HuH-7.5 (cell line): Measurements from ENCODE around the gene BANF1.
A peak's percentile ranks its signal among the peaks of the same experiment; 100 is the strongest.

Source experiments
- DNase-seq: peaks from one replicate; pipeline ENCODE4 v3.0.0; 2011; ENCODE audit warnings: low spot score

The BANF1 gene

DNA sequence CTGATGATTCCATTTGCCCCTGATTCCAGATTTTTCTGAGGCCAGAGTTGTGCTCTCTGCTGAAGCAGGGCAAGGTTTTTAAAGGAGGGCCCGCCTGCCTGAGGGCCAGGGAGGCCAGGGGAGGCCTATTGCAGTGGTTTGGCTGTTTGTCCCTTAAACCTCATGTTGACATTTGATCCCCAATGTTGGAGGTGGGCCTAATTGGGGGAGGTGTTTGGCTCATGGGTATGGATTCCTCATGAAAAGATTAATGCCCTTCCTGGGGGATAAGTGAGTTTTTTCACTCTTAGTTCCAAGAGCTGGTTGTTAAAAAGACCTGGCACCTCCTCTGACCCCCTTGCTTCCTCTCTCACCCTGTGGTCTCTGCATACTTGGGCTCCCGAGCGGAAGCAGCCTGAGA is 37.5 kb downstream of the BANF1 start:
- no peak for DNase-seq

- DNase-seq: no peak
Observed at GRCh38 chr11:66042227-66042995, 40.1 kb downstream of the BANF1 start.

DNA sequence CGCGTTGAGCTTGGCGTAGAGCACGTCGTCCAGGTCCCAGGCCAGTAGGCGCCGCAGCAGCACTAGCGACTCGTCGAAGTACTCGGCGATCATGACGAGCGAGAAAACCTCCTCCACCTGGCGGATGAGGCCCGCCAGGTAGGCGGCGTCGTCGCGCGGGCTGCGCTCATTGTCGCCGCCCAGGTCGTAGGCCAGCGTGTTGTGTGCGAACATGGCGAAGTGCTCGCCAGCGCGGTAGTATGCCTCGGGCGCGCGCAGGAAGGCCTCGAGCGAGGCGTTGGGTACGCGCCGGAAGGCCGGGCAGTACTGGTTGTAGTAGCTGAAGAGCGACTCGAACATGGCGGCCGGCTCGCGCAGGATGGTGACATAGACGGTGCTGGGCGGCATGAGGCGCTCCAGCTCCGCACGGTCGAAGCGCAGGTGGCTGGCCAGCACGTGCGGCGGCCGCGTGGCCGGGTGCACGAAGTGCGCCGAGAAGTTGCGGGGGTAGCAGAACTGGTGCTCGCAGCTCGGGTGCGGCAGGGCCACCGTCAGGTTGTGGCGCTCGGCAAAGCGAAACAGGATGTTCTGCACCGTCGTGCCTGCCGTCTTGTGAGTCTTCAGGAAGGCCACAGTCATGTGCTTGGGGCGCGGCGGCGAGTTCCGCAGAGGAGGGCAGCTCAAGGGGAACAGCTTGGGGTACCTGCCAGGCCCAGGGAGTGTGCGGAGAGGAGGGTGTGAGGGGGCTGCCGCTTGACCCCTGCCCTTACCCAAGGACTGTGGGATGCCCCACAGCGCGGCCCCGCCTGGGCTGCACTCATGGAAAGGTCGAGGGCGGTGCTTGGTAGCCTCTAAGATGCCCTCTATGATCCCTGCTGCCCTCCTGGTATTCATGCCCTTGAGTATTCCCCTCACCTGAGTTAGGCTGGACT is 40.9 kb downstream of the BANF1 start:
- DNase-seq: no peak

DNA sequence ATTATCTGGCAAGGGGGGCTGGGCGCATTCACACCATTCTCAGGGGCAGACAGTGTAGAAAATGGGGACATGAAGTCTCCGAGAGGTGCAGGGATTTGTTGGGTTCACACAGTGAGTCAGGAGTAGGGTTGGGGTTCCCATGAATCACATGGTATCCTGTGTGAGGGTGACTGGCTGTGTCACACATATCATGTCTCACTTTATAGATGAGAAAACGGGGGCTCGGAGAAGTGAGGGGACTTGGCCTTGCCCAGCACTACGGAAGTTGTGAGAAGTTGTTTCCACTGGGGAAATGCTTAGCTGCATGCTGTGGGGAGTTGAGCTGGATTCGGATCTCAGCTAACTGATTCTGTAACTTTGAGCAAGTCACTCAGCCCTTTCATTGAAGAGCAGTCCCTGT is 42.5 kb downstream of the BANF1 start:
- no peak for DNase-seq

DNA sequence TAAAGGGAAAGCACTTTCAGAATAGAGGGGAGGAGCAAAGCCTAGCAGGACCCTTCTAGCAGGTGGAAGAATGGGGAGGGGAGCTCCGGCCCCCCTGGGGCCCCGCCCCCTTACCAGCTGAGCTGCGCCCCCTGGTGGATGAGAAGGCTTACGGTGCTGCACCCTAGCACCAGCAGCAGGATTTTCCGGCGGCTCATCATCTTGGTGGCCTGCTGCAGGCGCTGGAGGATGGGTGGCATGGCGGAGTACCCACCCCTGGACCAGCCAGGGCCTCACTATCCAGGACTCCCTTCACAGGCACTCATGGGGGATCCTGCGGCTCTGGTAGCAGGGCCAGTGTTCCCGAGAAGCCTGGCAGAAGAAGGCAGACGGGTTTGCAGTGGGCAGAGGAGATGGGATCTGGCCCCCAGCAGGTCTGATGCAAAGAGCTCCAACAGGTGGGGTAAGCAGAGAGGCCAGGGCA is 42.9 kb downstream of the BANF1 start:
- peak; percentile 96 for DNase-seq

GRCh38 chr11:66046901-66047300 is 44.6 kb downstream of the BANF1 start:
- DNase-seq: no peak

- DNase-seq: no peak
Observed at GRCh38 chr11:66047541-66048365, 45.5 kb downstream of the BANF1 start.

DNA sequence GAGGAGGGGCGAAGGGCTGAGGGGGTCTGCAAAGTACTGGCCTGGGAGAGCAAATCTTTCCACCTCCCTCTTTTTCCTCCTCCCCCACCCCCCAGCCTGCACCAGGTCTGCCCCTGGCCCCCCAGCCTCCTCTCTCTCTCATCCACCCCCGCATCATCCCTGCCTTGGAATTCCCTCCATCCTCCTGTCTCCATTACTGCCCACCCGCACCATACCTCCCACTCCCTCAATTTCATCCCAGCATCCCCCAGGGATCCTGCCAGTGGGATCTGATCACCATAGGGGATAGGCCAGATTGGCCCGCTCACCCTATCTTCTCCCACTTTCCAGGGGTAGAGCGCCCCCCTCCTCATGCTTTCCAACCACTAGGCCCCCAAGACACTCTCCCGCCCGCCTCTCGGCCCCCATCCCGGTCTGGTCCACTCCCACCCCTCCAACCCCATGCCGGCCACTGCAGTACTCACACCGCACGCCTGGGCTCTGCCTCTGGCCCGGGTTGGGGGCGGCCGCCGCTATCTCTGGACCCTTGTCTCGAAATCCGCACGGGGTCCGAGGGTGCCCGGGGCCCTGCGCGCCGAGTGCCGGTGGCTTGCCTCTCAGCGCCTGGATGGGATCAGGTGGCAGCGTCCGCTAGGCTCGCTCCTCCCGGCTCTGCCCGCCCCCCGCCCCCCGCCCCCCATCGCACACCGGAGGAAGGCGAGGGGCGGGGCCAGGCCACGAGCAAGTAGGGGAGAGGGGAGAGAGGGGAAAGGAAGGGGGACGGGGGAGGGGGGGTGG is 46.4 kb downstream of the BANF1 start, which contains the start of gene GAL3ST3:
TSS of gene GAL3ST3 (minus strand) at position 615 of the 777 bp plus-strand sequence. CDS start 3,746 bp downstream, outside the sequence.
- no peak for DNase-seq

DNA sequence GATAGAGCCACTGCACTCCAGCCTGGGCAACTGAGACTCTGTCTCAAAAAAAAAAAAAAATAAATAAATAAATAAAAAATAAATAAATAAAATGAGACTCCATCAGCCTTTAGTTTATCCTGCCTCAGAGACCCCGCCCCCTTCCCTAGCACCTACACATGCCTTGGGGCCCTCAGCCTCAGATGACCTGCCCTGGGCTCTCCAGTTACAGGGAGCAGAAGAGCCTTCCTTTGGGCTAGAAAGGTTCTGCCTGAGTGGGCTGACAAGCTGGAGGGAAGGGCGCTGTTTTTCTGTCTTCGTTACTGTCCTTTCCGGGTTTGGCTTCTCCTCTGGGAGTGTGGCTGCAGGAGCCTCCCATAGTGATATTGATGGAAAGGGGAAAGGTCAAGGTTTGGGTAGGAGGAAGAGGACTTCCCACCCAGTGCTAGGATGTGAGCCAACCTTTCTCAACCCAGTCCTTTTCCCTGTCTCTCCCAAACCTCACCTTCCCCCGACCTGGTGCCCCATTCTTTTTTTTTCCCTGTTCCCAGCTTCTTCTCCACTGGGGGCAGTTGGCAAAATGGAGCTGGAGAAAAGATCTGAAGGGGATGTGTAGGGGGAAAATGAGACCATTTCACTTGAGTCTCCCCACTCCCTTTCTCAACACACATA is 48.4 kb downstream of the BANF1 start:
- DNase-seq: no peak

DNA sequence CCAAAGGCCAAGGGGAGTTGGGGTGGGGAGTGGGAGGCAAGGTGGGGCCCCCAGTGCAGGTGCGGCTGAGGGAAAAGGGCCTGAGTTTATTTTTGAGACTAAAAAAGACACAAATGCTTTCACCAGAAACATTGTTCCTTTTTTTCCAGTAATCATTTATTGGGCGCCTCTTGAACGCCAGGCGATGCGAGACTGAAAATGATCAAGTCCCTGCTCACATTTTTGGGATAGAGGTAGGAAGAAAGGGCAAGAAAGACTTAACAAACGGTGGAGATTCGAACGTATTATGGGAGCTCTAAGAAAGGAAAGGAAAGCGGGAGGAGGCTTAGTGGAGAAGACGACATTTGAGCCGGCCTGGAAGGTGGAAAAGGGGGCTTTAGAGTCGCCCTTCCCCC is 49.1 kb downstream of the BANF1 start:
- DNase-seq: no peak

DNA sequence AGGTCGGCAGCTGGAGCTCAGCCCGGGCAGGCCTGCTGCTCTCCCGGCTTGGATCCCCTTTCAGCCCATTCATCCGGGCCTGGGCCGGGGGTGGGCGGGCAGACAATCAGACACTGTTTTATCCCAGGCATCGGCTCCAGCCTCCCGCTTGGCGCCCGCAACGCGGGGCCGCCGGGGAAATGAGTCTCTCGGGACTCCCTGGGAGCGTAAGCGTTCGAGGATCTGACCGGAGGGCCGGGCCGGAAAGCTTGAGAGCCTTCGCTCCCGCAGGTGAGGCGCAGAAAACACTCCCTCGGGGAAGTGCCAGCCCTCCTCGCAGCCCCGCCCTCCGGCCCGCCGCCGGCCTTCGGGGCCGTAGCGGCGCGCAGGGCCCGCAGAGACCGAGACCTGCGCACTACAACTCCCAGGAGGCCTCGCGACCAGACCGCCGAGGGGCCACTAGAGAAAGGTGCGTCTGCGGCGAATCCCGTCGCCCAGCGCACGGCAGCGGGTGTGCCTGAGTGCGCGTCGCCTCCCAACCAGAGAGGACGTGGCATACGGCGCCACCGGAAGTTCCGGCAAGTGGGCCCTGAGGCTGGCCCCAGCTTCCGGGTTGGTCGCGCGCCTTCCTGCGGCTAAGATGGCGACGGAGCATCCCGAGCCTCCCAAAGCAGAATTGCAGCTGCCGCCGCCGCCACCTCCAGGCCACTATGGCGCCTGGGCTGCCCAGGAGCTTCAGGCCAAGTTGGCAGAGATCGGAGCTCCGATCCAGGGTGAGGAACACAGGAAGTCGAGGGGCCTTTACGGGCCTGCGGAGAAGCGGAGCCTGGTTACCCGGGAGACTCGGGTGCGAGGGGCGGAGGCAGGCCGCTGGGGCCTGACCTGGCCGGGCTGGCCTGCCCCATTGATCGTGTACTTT is 49.7 kb downstream of the BANF1 start, which contains the start of gene SF3B2:
TSS of gene SF3B2 (plus strand) at position 599 of the 898 bp plus-strand sequence. CDS start at position 620, 21 bp downstream.
- DNase-seq: peak; percentile 93

DNA sequence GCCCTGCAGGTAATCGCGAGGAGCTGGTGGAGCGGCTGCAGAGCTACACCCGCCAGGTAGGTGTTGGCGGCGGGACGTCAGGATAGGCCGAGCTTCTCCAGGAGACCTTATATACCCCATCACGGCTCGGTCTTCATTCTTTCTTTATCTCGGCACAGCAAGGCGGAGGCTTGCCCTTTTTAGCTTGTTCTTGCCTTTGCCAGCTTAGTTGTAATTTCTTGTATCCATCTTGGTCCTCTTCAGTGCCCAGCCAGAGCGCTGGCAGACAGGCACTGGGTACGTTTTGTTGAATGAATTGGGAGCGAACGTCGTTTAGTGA is 50.3 kb downstream of the BANF1 start:
- DNase-seq: no peak
